HG03159 (cell line): ENCODE data around the gene INVS.
"Not testable (repeated sequence)": the region's sequence is repeated elsewhere in the genome, so short reads cannot be mapped to it uniquely, and the experiment has no call there.

Experiments used
- ATAC-seq: cut with Tn5 transposase; IDR thresholded peaks from one replicate; pipeline ENCODE4 v1.9.1; 2021; ENCODE audit warnings: mild to moderate bottlenecking, moderate library complexity; ENCODE audit not compliant: unreplicated experiment

The INVS gene

GRCh38 chr9:100082782-100083181 is 16.3 kb upstream of the INVS start:
- no peak for ATAC-seq

GRCh38 chr9:100083448-100084127 is 15.5 kb upstream of the INVS start:
- peak; percentile 41 for ATAC-seq

- ATAC-seq, result peak; percentile 40
Measured at GRCh38 chr9:100084128-100084453, 15.0 kb upstream of the INVS start.

- ATAC-seq, result peak; percentile 79
Measured at GRCh38 chr9:100084734-100085133, 14.3 kb upstream of the INVS start.

- no peak for ATAC-seq
Measured at GRCh38 chr9:100086097-100086635, 12.9 kb upstream of the INVS start.

GRCh38 chr9:100087218-100087617 is 11.8 kb upstream of the INVS start:
- no peak for ATAC-seq

GRCh38 chr9:100088202-100088601 is 10.8 kb upstream of the INVS start:
- no peak for ATAC-seq

- ATAC-seq, result no peak
Measured at GRCh38 chr9:100090880-100091279, 8.2 kb upstream of the INVS start.

- ATAC-seq, result no peak
Measured at GRCh38 chr9:100091650-100092049, 7.4 kb upstream of the INVS start.

GRCh38 chr9:100092066-100092465 is 7.0 kb upstream of the INVS start:
- no peak for ATAC-seq

GRCh38 chr9:100094411-100094810 is 4.6 kb upstream of the INVS start:
- not testable (repeated sequence) for ATAC-seq

- ATAC-seq, result no peak
Measured at GRCh38 chr9:100096378-100096916, 2.6 kb upstream of the INVS start.

GRCh38 chr9:100098046-100098886 is 777 bp upstream of the INVS start:
- peak; percentile 9 for ATAC-seq

- ATAC-seq, result no peak
Measured at GRCh38 chr9:100099722-100100042, 639 bp downstream of the INVS start.

- ATAC-seq, result no peak
Measured at GRCh38 chr9:100100146-100100667, 1.2 kb downstream of the INVS start.

GRCh38 chr9:100101608-100102007 is 2.6 kb downstream of the INVS start:
- no peak for ATAC-seq

GRCh38 chr9:100104314-100104713 is 5.3 kb downstream of the INVS start:
- ATAC-seq, result no peak

- ATAC-seq, result no peak
Measured at GRCh38 chr9:100105861-100106260, 6.8 kb downstream of the INVS start.

- ATAC-seq, result no peak
Measured at GRCh38 chr9:100106616-100107015, 7.6 kb downstream of the INVS start.

GRCh38 chr9:100108559-100108958 is 9.5 kb downstream of the INVS start:
- no peak for ATAC-seq

GRCh38 chr9:100111235-100111634 is 12.2 kb downstream of the INVS start:
- ATAC-seq, result no peak
